GM21786 (cell line): Measurements from ENCODE around the gene DLEU7.

Experiments
- ATAC-seq: cut with Tn5 transposase; IDR thresholded peaks from one replicate; pipeline ENCODE4 v1.9.1; 2021; ENCODE audit not compliant: unreplicated experiment

DLEU7 gene

DNA sequence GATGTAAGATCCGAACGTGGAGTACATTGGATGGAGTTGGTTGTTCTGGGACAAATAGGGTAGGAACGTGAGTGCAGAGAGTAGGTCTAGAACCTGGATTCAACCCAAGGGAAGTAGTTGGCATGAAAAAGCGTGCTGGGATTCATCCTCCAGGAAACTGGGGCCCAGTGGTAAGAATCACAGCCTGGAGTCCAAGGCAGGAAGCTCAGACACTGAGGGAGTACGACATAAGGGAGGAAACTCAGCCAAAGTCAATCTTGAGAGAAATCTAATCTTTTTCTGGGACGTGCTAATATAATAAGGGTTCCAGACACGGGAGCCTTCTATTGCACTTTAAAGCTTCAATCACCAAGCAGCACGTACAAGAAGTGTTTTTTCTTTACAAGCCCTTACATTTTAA, 46.4 kb downstream of the DLEU7 start:
- ATAC-seq, result no peak

DNA sequence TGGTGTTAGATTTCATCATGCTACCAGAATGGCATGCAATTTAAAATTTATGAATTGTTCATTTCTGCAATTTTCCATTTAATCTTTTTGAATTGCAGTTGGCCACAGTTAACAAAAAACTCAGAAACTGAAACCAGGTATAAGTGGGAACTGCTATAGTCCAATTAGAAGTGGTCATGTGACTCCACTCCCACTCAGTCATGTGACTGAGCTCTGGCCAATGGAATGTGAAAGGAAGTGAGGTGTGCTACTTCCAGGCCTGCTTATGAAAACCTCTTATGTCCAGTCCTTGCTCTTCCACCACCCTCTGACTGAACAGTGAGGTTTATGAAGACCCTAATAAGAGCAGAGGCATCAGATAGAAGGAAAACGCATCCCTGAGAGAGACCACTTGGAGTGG, 47.0 kb downstream of the DLEU7 start:
- ATAC-seq, result no peak

DNA sequence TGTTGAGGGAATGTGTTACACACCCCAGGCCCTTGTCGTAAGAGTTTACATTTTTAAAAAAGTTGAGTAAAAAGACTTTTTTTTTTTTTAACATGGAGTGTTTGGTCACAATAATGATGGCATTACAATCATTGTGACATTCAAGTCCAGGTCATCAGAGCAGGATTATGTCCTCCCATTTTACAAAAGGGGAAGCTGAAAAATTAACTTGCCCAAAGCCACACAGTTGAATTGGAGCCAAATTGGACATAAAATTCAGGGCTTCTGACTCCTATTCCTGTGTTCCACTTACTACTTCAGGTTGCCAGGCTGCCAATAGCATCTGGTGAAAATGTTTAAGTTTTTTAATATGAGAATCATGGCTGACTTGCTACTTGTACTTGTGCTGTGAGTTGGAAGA, 49.3 kb downstream of the DLEU7 start:
- no peak for ATAC-seq

DNA sequence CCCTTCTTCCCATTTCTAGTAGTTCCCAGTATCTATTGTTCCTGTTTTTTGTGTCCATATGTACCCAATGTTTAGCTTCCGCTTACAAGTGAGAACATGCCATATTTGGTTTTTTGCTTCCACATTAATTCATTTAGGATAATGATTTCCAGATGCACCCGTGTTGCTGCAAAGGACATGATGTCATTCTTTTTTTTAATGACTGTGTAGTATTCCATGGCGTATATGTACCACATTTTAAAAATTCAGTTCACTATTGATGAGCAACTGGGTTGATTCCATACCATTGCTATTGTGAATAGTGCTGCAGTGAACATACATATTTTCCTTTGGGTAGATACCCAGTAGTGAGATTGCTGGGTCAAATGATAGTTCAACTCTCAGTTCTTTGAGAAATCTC, 50.5 kb downstream of the DLEU7 start:
- no peak for ATAC-seq

DNA sequence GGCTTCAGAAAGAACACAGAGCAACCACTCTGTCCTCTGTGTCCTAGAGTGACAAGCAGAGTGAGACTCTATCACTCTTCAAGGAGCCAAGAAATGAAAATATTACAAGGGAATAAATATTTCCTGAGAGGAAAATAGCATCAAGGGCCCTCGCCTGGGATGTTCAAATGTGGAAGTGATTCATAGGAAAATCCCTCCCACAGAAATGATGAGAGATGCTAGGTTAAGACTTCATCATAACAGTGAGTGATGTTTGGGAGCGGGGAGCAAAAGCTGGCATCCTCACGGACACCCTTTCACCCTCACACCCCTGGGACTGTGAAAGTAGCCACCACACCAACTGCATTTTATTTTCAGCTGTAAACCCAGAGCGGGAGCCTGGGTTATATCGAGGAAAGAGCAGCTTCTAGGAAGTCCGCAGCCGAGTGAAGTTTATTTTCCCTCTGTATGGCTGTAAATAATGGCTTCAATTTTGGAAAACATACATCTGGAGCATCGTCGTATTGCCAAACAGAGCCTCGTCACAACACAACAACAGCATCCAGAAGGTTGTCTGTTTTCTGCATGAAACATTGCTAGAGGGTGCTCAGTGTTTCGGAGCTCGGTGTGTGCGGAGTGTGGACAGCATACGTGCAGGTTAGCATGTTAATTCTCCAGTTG, 54.8 kb downstream of the DLEU7 start:
- no peak for ATAC-seq

GRCh38 chr13:50787316-50788195, 55.9 kb downstream of the DLEU7 start:
- ATAC-seq, result no peak

DNA sequence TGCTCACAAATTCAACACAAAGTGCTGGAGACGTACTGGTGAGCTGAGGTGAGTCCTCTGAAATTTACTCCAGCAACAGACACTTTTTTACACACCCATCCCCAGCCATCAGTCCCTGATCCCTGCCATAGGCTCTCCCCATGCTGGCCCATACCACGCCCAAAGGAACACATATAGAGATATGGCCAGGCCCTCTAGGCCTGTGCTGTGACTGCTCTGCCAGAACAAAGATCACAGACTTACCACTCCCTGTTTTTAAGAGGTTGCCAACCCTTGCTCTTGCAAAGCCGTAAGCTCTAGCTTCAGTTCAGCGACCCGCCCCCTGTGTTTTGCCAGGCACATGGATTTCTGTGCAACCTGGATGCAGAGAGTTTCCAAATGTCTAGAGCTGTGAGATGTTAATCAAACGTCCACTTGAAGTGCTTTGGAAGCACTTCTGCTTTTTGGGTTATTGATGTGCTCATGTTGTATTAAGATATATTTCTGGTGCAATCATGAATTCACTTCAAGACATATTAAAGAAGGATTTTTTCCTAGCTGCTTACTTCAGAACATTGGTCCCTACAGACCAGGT, 59.7 kb downstream of the DLEU7 start:
- ATAC-seq, result no peak

- ATAC-seq, result no peak
Observed at GRCh38 chr13:50783066-50783465, 60.4 kb downstream of the DLEU7 start.

GRCh38 chr13:50780201-50781015, 63.1 kb downstream of the DLEU7 start:
- no peak for ATAC-seq

DNA sequence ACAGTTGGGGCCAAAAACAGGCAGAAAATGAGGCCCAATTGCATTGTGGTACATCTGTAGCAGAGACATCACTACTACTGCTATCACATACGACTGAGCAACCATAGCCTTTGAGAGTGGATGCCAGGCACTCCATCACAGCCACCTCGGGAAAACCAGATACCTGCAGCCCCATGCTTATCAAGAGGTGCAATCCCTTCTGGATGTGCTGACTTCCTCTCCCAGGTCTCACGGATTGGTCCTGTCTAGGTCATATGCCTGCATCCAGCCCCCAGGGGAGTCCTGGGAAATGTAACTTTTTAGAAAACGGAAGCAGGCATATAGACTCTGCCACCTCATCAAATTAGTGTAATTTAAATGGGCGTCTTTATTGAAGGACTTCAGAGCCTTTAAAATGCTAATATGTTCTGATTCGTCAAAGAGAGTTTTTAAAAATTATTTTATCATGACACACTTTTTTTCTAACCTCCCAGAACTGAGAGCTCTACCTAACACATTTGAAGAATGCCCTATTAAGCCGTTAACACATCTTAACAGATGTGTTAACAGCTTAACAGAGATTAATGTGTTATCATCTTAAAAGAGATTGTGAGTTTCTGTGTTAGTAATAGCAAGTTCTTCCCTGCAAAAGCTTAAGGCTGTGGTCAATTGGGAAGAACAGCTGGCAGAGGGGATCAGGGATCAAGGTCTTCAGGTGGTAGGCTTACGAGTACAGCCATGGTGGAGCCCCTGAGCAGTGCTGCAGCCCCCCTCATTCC, 63.9 kb downstream of the DLEU7 start:
- no peak for ATAC-seq
